GM23338 (cell line): ENCODE data around the gene CLNK.

Experiments
- EZH2 ChIP-seq: fragments of 200-600 bp; sonication (generic); IDR thresholded peaks from one replicate; pipeline ENCODE4 v1.8.0; 2017; ENCODE audit warnings: antibody characterized with exemption, mild to moderate bottlenecking, low read depth; ENCODE audit not compliant: unreplicated experiment
- NANOG ChIP-seq: IDR thresholded peaks from 2 replicates; pipeline ENCODE4 v1.6.1; 2016; ENCODE audit warnings: antibody characterized with exemption, borderline replicate concordance
- REST ChIP-seq: IDR thresholded peaks from one replicate; pipeline ENCODE4 v1.6.1; 2018; ENCODE audit warnings: antibody characterized with exemption; ENCODE audit not compliant: unreplicated experiment
- TF ChIP-seq, protein P1 (sequence below), 2 experiments: fragments of 200-600 bp in 1 of 2; sonication (generic) in 1 of 2; conservative IDR thresholded peaks; 2 replicates each; pipeline versions ENCODE4 v1.5.1 to v1.6.1; 2016 to 2017; ENCODE audit warnings: antibody characterized with exemption in 2 of 2, low read depth in 2 of 2, mild to moderate bottlenecking in 2 of 2, moderate library complexity in 1 of 2

- TF ChIP-seq REST (no peak), EZH2 (no peak), NANOG (no peak)
- TF ChIP-seq, protein P1, sequence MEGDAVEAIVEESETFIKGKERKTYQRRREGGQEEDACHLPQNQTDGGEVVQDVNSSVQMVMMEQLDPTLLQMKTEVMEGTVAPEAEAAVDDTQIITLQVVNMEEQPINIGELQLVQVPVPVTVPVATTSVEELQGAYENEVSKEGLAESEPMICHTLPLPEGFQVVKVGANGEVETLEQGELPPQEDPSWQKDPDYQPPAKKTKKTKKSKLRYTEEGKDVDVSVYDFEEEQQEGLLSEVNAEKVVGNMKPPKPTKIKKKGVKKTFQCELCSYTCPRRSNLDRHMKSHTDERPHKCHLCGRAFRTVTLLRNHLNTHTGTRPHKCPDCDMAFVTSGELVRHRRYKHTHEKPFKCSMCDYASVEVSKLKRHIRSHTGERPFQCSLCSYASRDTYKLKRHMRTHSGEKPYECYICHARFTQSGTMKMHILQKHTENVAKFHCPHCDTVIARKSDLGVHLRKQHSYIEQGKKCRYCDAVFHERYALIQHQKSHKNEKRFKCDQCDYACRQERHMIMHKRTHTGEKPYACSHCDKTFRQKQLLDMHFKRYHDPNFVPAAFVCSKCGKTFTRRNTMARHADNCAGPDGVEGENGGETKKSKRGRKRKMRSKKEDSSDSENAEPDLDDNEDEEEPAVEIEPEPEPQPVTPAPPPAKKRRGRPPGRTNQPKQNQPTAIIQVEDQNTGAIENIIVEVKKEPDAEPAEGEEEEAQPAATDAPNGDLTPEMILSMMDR (conservative IDR thresholded peaks at IDR 0.05; ENCODE audit: low read depth in 2 of 2): no peak
Observed at GRCh38 chr4:10589799-10590198, 94.8 kb downstream of the CLNK start.
